GM18519 (cell line): Measurements from ENCODE around the gene FBXO33.
A peak's percentile ranks its signal among the peaks of the same experiment; 100 is the strongest.

ENCODE experiments used
- ATAC-seq: cut with Tn5 transposase; IDR thresholded peaks from one replicate; pipeline ENCODE4 v1.9.1; 2021; ENCODE audit warnings: mild to moderate bottlenecking, moderate library complexity; ENCODE audit not compliant: unreplicated experiment, low FRiP score

Gene FBXO33

GRCh38 chr14:39432179-39432618 is at the start of gene FBXO33:
FBXO33 (minus strand) TSS chr14:39432433; CDS start chr14:39432162, 271 bp downstream.
- peak; percentile 75 for ATAC-seq

- peak; percentile 93 for ATAC-seq
Observed at GRCh38 chr14:39474416-39474911, 42.2 kb upstream of the FBXO33 start.

- ATAC-seq = no peak
Observed at GRCh38 chr14:39472078-39472477, 39.8 kb upstream of the FBXO33 start.

GRCh38 chr14:39469094-39469710 is 37.0 kb upstream of the FBXO33 start:
- ATAC-seq = peak; percentile 97

GRCh38 chr14:39467889-39468524 is 35.8 kb upstream of the FBXO33 start:
- peak; percentile 43 for ATAC-seq

GRCh38 chr14:39459795-39460478 is 27.7 kb upstream of the FBXO33 start:
- no peak for ATAC-seq

GRCh38 chr14:39456702-39457250 is 24.5 kb upstream of the FBXO33 start:
- no peak for ATAC-seq

GRCh38 chr14:39454906-39455539 is 22.8 kb upstream of the FBXO33 start:
- ATAC-seq = no peak

- no peak for ATAC-seq
Observed at GRCh38 chr14:39452680-39453079, 20.4 kb upstream of the FBXO33 start.

GRCh38 chr14:39451811-39452210 is 19.6 kb upstream of the FBXO33 start:
- peak; percentile 44 for ATAC-seq

- ATAC-seq = no peak
Observed at GRCh38 chr14:39447175-39447661, 15.0 kb upstream of the FBXO33 start.

GRCh38 chr14:39446131-39446744 is 14.0 kb upstream of the FBXO33 start:
- ATAC-seq = peak; percentile 46

GRCh38 chr14:39442293-39442692 is 10.1 kb upstream of the FBXO33 start:
- no peak for ATAC-seq

- ATAC-seq = no peak
Observed at GRCh38 chr14:39441805-39442204, 9.6 kb upstream of the FBXO33 start.

- no peak for ATAC-seq
Observed at GRCh38 chr14:39440975-39441374, 8.7 kb upstream of the FBXO33 start.

GRCh38 chr14:39435241-39435640 is 3.0 kb upstream of the FBXO33 start:
- no peak for ATAC-seq

GRCh38 chr14:39434401-39434800 is 2.2 kb upstream of the FBXO33 start:
- no peak for ATAC-seq

GRCh38 chr14:39433452-39433813 is 1.2 kb upstream of the FBXO33 start:
- no peak for ATAC-seq

GRCh38 chr14:39432619-39433451 is 602 bp upstream of the FBXO33 start:
- peak; percentile 40 for ATAC-seq
